OCI-LY1 (cell line): ENCODE data around the gene SLC28A2.
"Not testable (repeated sequence)": the region's sequence is repeated elsewhere in the genome, so short reads cannot be mapped to it uniquely, and the experiment has no call there.

ENCODE experiments used
- H2AFZ ChIP-seq: fragments of 200-600 bp; sonication (generic), shearing (Covaris generic); 2 replicates; pipeline ENCODE4 v1.6.0; 2014; ENCODE audit warnings: antibody characterized with exemption, mild to moderate bottlenecking, low read length
- H3F3A ChIP-seq: fragments of 200-600 bp; sonication (generic), shearing (Covaris generic); 2 replicates; pipeline ENCODE4 v1.6.0; 2014; ENCODE audit warnings: mild to moderate bottlenecking, antibody characterized with exemption, low read length, moderate library complexity; ENCODE audit not compliant: insufficient read depth
- H3K27ac ChIP-seq: fragments of 200-600 bp; sonication (generic); 2 replicates; pipeline ENCODE4 v1.5.1; 2014; ENCODE audit warnings: low read length, mixed run types, mild to moderate bottlenecking, low read depth; ENCODE audit not compliant: poor library complexity, severe bottlenecking
- H3K27me3 ChIP-seq: fragments of 200-600 bp; sonication (generic); 2 replicates; pipeline ENCODE4 v1.6.0; 2014; ENCODE audit warnings: antibody characterized with exemption, mild to moderate bottlenecking, low read length, moderate library complexity; ENCODE audit not compliant: insufficient read depth
- H3K36me3 ChIP-seq: fragments of 200-600 bp; sonication (generic); 2 replicates; pipeline ENCODE4 v1.6.1; 2014; ENCODE audit warnings: mild to moderate bottlenecking, antibody characterized with exemption, low read length, moderate library complexity, mixed read lengths; ENCODE audit not compliant: insufficient read depth
- H3K4me1 ChIP-seq: fragments of 200-600 bp; sonication (generic); 2 replicates; pipeline ENCODE4 v1.5.1; 2014; ENCODE audit warnings: mild to moderate bottlenecking, low read length, moderate library complexity; ENCODE audit not compliant: insufficient read depth, severe bottlenecking
- H3K4me2 ChIP-seq: fragments of 200-600 bp; sonication (generic), shearing (Covaris generic); 2 replicates; pipeline ENCODE4 v1.6.1; 2014; ENCODE audit warnings: low read length
- H3K4me3 ChIP-seq: fragments of 200-600 bp; sonication (generic); 2 replicates; pipeline ENCODE4 v1.5.1; 2014; ENCODE audit warnings: low read length, low read depth, mild to moderate bottlenecking, mixed read lengths; ENCODE audit not compliant: poor library complexity, severe bottlenecking
- H3K79me2 ChIP-seq: fragments of 200-600 bp; shearing (Covaris generic); 2 replicates; pipeline ENCODE4 v1.6.1; 2016; ENCODE audit warnings: mixed run types, low read length, mixed read lengths; ENCODE audit not compliant: insufficient read depth
- H3K9ac ChIP-seq: fragments of 200-600 bp; sonication (generic), shearing (Covaris generic); 2 replicates; pipeline ENCODE4 v1.6.1; 2014; ENCODE audit warnings: mild to moderate bottlenecking, low read length, mixed read lengths
- H3K9me2 ChIP-seq: fragments of 200-600 bp; sonication (generic), shearing (Covaris generic); 2 replicates; pipeline ENCODE4 v1.6.1; 2014; ENCODE audit warnings: low read depth, mild to moderate bottlenecking, low read length, mixed read lengths
- H3K9me3 ChIP-seq: fragments of 200-600 bp; shearing (Covaris generic); 2 replicates; pipeline ENCODE4 v1.6.1; 2014; ENCODE audit warnings: low read length, mixed read lengths
- H4K20me1 ChIP-seq: fragments of 200-600 bp; sonication (generic), shearing (Covaris generic); 2 replicates; pipeline ENCODE4 v1.6.0; 2016; ENCODE audit warnings: mild to moderate bottlenecking, low read length; ENCODE audit not compliant: insufficient read depth
- EZH2 ChIP-seq: fragments of 200-600 bp; sonication (generic), shearing (Covaris generic); IDR thresholded peaks from 2 replicates; pipeline ENCODE4 v1.8.0; 2017; ENCODE audit warnings: borderline replicate concordance, mixed run types, mild to moderate bottlenecking, antibody characterized with exemption, low read length, moderate library complexity, mixed read lengths
- TF ChIP-seq, protein P1 (sequence below): fragments of 200-600 bp; sonication (generic), shearing (Covaris generic); IDR thresholded peaks from 2 replicates; pipeline ENCODE4 v1.5.1; 2017; ENCODE audit warnings: mild to moderate bottlenecking, antibody characterized with exemption, low read length, moderate library complexity, mixed read lengths

Gene SLC28A2

DNA sequence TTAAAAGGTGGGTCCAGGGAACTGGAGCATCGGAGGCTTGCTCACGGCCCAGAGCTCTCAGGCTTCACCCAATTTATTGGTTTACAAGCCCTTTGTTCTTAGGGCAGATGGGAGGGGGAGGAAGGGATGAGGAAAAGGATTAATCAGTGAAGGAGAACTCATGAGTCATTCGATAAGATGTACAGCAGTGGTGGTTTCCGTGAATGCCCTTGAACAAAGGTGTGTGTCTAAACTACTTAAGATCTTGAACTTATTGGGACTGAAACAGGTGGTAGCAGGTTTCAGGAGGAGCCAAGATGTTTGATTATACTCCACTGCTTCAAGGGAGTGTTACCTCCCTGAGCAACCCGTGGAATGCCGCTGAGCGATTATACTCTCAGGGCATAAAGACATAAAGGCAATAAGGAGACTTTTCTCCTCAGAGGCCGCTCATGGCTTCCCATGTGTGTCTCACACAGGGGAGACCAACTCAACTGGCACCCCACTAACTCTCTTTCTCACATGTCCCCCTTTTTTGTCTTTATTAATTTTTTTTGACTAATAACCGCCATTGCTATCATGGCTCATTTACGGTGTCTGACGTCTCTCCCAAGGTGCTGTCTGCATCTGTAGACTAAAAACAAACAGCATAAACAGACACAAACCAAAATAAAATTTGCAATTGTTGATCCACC, 17.3 kb upstream of the SLC28A2 start:
- no peak for TF ChIP-seq EZH2
- TF ChIP-seq, protein P1, sequence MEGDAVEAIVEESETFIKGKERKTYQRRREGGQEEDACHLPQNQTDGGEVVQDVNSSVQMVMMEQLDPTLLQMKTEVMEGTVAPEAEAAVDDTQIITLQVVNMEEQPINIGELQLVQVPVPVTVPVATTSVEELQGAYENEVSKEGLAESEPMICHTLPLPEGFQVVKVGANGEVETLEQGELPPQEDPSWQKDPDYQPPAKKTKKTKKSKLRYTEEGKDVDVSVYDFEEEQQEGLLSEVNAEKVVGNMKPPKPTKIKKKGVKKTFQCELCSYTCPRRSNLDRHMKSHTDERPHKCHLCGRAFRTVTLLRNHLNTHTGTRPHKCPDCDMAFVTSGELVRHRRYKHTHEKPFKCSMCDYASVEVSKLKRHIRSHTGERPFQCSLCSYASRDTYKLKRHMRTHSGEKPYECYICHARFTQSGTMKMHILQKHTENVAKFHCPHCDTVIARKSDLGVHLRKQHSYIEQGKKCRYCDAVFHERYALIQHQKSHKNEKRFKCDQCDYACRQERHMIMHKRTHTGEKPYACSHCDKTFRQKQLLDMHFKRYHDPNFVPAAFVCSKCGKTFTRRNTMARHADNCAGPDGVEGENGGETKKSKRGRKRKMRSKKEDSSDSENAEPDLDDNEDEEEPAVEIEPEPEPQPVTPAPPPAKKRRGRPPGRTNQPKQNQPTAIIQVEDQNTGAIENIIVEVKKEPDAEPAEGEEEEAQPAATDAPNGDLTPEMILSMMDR: no peak
- Histone ChIP-seq H3K4me2 (no peak overlapping the region), H3K79me2 (no peaks in the 10 kb centered on the region), H3K27ac (no peak overlapping the region), H3K9me2 (no peaks in the 10 kb centered on the region), H3K4me1 (no peaks in the 10 kb centered on the region), H3F3A (no peaks in the 10 kb centered on the region), H3K27me3 (no peaks in the 10 kb centered on the region), H3K9ac (no peak overlapping the region), H3K4me3 (no peak overlapping the region), H3K9me3 (no peaks in the 10 kb centered on the region), H3K36me3 (no peaks in the 10 kb centered on the region), H4K20me1 (no peaks in the 10 kb centered on the region), H2AFZ (no peak overlapping the region)

- not testable (repeated sequence) for H3K9me3 ChIP-seq, H3K4me1 ChIP-seq
These were observed 15.2 kb upstream of the SLC28A2 start for GRCh38 chr15:45236806-45237205.

DNA sequence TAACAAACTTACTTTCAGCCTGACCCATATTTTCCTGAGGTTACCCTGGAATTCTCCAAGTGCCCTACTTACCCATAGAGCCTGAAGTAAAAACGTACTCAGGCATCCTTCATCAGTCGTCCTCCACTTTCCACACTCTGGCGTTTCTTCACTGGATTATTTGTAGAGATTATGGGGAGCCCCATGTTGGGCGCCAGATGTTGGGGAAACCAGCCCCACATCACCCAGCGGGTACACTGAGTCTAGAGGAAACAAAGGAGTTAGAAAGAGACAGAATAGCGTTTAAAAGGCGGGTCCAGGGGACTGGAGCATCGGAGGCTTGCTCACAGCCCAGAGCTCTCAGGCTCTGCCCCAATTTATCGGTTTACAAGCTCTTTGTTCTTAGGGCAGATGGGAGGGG, 9.7 kb upstream of the SLC28A2 start:
- Histone ChIP-seq H3K4me3 (no peak overlapping the region), H3F3A (no peaks in the 10 kb centered on the region), H3K9ac (no peak overlapping the region), H3K9me3 (peaks cover 9% of the 10 kb centered on the region), H4K20me1 (no peaks in the 10 kb centered on the region), H2AFZ (no peak overlapping the region), H3K79me2 (no peaks in the 10 kb centered on the region), H3K36me3 (no peaks in the 10 kb centered on the region), H3K4me2 (no peak overlapping the region), H3K27ac (no peak overlapping the region), H3K9me2 (no peaks in the 10 kb centered on the region), H3K4me1 (no peaks in the 10 kb centered on the region), H3K27me3 (no peaks in the 10 kb centered on the region)
- TF ChIP-seq EZH2: no peak
- TF ChIP-seq, protein P1: no peak

More at GRCh38 chr15:45236806-45237205, 15.2 kb upstream of the SLC28A2 start:
- H4K20me1 ChIP-seq, H3F3A ChIP-seq, H3K9ac ChIP-seq, H2AFZ ChIP-seq, H3K4me2 ChIP-seq, H3K27ac ChIP-seq, H3K9me2 ChIP-seq, H3K4me3 ChIP-seq, H3K79me2 ChIP-seq, H3K27me3 ChIP-seq, H3K36me3 ChIP-seq: not testable (repeated sequence)

GRCh38 chr15:45249125-45249780, 2.8 kb upstream of the SLC28A2 start:
- H3K27ac ChIP-seq: no peak overlapping the region
- no peak overlapping the region for H3K4me3 ChIP-seq
- H3F3A ChIP-seq: no peaks in the 10 kb centered on the region
- H3K79me2 ChIP-seq: no peaks in the 10 kb centered on the region
- H3K9ac ChIP-seq: no peak overlapping the region
- no peaks in the 10 kb centered on the region for H3K4me1 ChIP-seq
- H3K27me3 ChIP-seq: no peaks in the 10 kb centered on the region
- no peaks in the 10 kb centered on the region for H3K9me3 ChIP-seq
- no peaks in the 10 kb centered on the region for H3K9me2 ChIP-seq
- no peaks in the 10 kb centered on the region for H4K20me1 ChIP-seq
- no peak for TF ChIP-seq EZH2
- TF ChIP-seq, protein P1: no peak
- no peak overlapping the region for H2AFZ ChIP-seq
- H3K4me2 ChIP-seq: no peak overlapping the region
- H3K36me3 ChIP-seq: no peaks in the 10 kb centered on the region
